Panc1 (cell line): Measurements from ENCODE around the gene ATP8B1. TPM values are rescaled to one million over a fixed set of nuclear protein-coding genes. Genes with fewer than 3 reads are reported as not detected.

Experiments
- ATAC-seq: fragments of 200-7000 bp; cut with Tn5 transposase; 2 replicates; pipeline ENCODE4 v1.9.1; 2020; ENCODE audit warnings: mild to moderate bottlenecking, moderate library complexity
- BruUV-seq: library from RNA; stranded (reverse); fragments of 400-500 nt; replicated peaks from 2 replicates; lab custom pipeline; 2021; lab: Mats Ljungman, UMichigan
- CTCF ChIA-PET: fragments of 300-600 bp; sonication (Branson Sonifier 250); formaldehyde crosslinking; loops from one replicate; lab custom pipeline; 2022; ENCODE audit warnings: antibody characterized with exemption; lab: Charles Lee
- POLR2A ChIA-PET: fragments of 300-600 bp; sonication (Branson Sonifier 250); formaldehyde crosslinking; loops from one replicate; lab custom pipeline; 2022; ENCODE audit warnings: antibody characterized with exemption; lab: Charles Lee
- DNase-seq: peaks from one replicate; pipeline ENCODE4 v3.0.0-alpha.2; 2010; ENCODE audit warnings: low read depth, low spot score
- H3K27ac ChIP-seq: 2 replicates; pipeline ENCODE4 v1.5.1; 2011; ENCODE audit warnings: mild to moderate bottlenecking, low read length, inconsistent platforms
- H3K27me3 ChIP-seq: fragments of 200-500 bp; sonication (Bioruptor generic); 2 replicates; pipeline ENCODE4 v1.6.0; 2014; ENCODE audit warnings: low read length, inconsistent platforms; ENCODE audit not compliant: control insufficient read depth, insufficient read depth
- H3K36me3 ChIP-seq: fragments of 200-500 bp; sonication (Bioruptor generic); 2 replicates; pipeline ENCODE4 v1.5.1; 2014; ENCODE audit warnings: inconsistent platforms, mild to moderate bottlenecking, low read length, moderate library complexity; ENCODE audit not compliant: control insufficient read depth, insufficient read depth
- H3K4me1 ChIP-seq: 2 replicates; pipeline ENCODE4 v1.5.1; 2011; ENCODE audit warnings: inconsistent platforms, mild to moderate bottlenecking, low read length, moderate library complexity; ENCODE audit not compliant: control insufficient read depth, insufficient read depth
- H3K4me3 ChIP-seq, 2 experiments: 2 replicates each; pipeline ENCODE4 v1.5.1; 2011 to 2012; ENCODE audit warnings: low read depth in 2 of 2, low read length in 2 of 2, mild to moderate bottlenecking in 2 of 2, inconsistent platforms in 1 of 2, moderate library complexity in 1 of 2
- H3K9me3 ChIP-seq: fragments of 200-500 bp; sonication (Bioruptor generic); 2 replicates; pipeline ENCODE4 v1.5.1; 2014; ENCODE audit warnings: low read depth, mild to moderate bottlenecking, inconsistent platforms, low read length, moderate library complexity; ENCODE audit not compliant: control insufficient read depth, insufficient read depth
- CTCF ChIP-seq: fragments of 450-650 bp; IDR thresholded peaks from 2 replicates; pipeline ENCODE4 v1.5.1; 2017; ENCODE audit warnings: mild to moderate bottlenecking
- POLR2AphosphoS5 ChIP-seq: IDR thresholded peaks from 2 replicates; pipeline ENCODE4 v1.6.1; 2012; ENCODE audit warnings: mild to moderate bottlenecking, low read depth, low read length, moderate library complexity
- REST ChIP-seq, 2 experiments: IDR thresholded peaks; 2 replicates each; pipeline ENCODE4 v1.6.1; 2011 to 2012; ENCODE audit warnings: low read depth in 2 of 2, control low read depth in 1 of 2, low read length in 1 of 2, mild to moderate bottlenecking in 1 of 2, moderate library complexity in 1 of 2; ENCODE audit not compliant: insufficient read depth in 1 of 2
- SIN3A ChIP-seq: IDR thresholded peaks from 2 replicates; pipeline ENCODE4 v1.6.1; 2012; ENCODE audit warnings: low read depth, mild to moderate bottlenecking, low read length, moderate library complexity, borderline replicate concordance; ENCODE audit not compliant: insufficient read depth
- TCF7L2 ChIP-seq: IDR thresholded peaks from 2 replicates; pipeline ENCODE4 v1.6.1; 2011; ENCODE audit warnings: mild to moderate bottlenecking, low read depth, low read length, inconsistent platforms
- in situ Hi-C: cut with HindIII; loops from 2 replicates; pipeline ENCODE4 v1.10.0; 2016; ENCODE audit warnings: low sequenced_read_pairs, low pct_unique_long_range_greater_than_20kb
- intact Hi-C: fragments of 100-400 bp; cut with micrococcal nuclease; formaldehyde crosslinking; loops from one replicate; pipeline ENCODE4 v1.10.0; 2022; ENCODE audit not compliant: unreplicated experiment
- total RNA-seq: library from RNA; stranded (reverse); gene quantifications from one replicate; pipeline ENCODE4 v1.2.1, GENCODE V29; 2021; ENCODE audit not compliant: unreplicated experiment

Gene ATP8B1
- total RNA-seq, 1 experiment from 2014 or later, result 12.5 TPM

- H3K36me3 ChIP-seq, result no peaks in the 10 kb centered on the region
- H3K4me1 ChIP-seq, result peaks cover 55% of the 10 kb centered on the region
- no peaks in the 10 kb centered on the region for H3K9me3 ChIP-seq
- ChIA-PET POLR2A (no interaction called here), CTCF (no interaction called here)
- intact Hi-C loops, result no loop called here
- H3K4me3 ChIP-seq, result peak overlapping the region; percentile 3 to 43; a peak in 3 of 4 replicates
- BruUV-seq, result no TSS peak
- DNase-seq (no peak), ATAC-seq (peak; percentile 33)
- TF ChIP-seq CTCF (no peak), TCF7L2 (no peak), REST (IDR thresholded peaks at IDR 0.05; ENCODE audit: insufficient read depth in 1 of 2, low read depth in 2 of 2, low read length in 1 of 2) (no peak), SIN3A (no peak), POLR2AphosphoS5 (no peak)
- peak overlapping the region; percentile 69 for H3K27ac ChIP-seq
- no peaks in the 10 kb centered on the region for H3K27me3 ChIP-seq
- in situ Hi-C loops, result no loop called here
These were observed 10.3 kb downstream of the ATP8B1 start for GRCh38 chr18:57792631-57793301.

- ChIA-PET CTCF (no interaction called here), POLR2A (no interaction called here)
- H3K27me3 ChIP-seq, result no peaks in the 10 kb centered on the region
- peak overlapping the region; percentile 34; the same call in 1 of the 2 replicates for H3K27ac ChIP-seq
- DNase-seq (no peak), ATAC-seq (no peak)
- peaks cover 48% of the 10 kb centered on the region for H3K4me1 ChIP-seq
- TF ChIP-seq REST (IDR thresholded peaks at IDR 0.05; ENCODE audit: insufficient read depth in 1 of 2, low read depth in 2 of 2, low read length in 1 of 2), result no peak
- no peak for TF ChIP-seq TCF7L2
- no peak for TF ChIP-seq POLR2AphosphoS5
- TF ChIP-seq CTCF, result no peak
- TF ChIP-seq SIN3A, result no peak
- no peak overlapping the region for H3K4me3 ChIP-seq
- in situ Hi-C loops, result no loop called here
- BruUV-seq, result no TSS peak
- no peaks in the 10 kb centered on the region for H3K36me3 ChIP-seq
- no peaks in the 10 kb centered on the region for H3K9me3 ChIP-seq
- intact Hi-C loops, result no loop called here
These were observed 11.2 kb downstream of the ATP8B1 start for GRCh38 chr18:57791911-57792310.
